Measurements from ENCODE around the gene CASP8AP2. TPM values are rescaled to one million over a fixed set of nuclear protein-coding genes. Genes with fewer than 3 reads are reported as not detected.

Gene CASP8AP2
- total and polyA plus RNA-seq, 11 donors: 4.4 to 16.2 (median 11.8) TPM

DNA sequence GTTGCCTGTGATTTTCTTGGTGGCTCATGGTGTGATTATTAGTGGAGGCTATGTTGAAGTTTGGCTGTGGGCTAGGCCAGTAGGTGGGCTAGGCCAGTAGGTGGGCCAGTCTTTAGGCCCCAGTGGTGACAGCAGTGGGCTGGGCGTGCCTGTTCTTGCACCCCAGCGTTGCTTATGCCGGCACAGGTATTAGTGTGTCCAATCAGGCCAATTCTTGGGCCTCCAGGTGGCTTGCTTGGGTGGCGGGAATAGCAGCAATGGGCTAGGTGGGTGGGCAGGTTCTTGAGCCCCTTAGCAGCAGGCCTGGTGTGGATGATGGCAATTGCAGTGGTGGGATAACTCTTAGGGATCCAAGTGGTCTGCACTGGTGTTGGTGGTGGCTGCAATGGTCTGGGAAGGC is 87.5 kb downstream of the CASP8AP2 start:
- Histone ChIP-seq H3K27ac (no peak overlapping the region), H3K4me1 (no peaks in the 10 kb centered on the region), H3K9me3 (peaks cover 0 to 26% (median 12%) of the 10 kb centered on the region in 12 donors), H3K36me3 (no peaks in the 10 kb centered on the region), H3K27me3 (peaks cover 0 to under 1% (median 0%) of the 10 kb centered on the region in 9 donors), H3K4me3 (no peak overlapping the region)
- TF ChIP-seq, protein P1, sequence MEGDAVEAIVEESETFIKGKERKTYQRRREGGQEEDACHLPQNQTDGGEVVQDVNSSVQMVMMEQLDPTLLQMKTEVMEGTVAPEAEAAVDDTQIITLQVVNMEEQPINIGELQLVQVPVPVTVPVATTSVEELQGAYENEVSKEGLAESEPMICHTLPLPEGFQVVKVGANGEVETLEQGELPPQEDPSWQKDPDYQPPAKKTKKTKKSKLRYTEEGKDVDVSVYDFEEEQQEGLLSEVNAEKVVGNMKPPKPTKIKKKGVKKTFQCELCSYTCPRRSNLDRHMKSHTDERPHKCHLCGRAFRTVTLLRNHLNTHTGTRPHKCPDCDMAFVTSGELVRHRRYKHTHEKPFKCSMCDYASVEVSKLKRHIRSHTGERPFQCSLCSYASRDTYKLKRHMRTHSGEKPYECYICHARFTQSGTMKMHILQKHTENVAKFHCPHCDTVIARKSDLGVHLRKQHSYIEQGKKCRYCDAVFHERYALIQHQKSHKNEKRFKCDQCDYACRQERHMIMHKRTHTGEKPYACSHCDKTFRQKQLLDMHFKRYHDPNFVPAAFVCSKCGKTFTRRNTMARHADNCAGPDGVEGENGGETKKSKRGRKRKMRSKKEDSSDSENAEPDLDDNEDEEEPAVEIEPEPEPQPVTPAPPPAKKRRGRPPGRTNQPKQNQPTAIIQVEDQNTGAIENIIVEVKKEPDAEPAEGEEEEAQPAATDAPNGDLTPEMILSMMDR (IDR thresholded peaks at IDR 0.05): no peak
- TF ChIP-seq POLR2A (IDR thresholded peaks at IDR 0.05): no peak
- ATAC-seq: no peak
- WGBS, 4 donors: 93 to 100% (median 96%) methylated on average over 3 to 4 of the region's 4 CpGs
- no peak for DNase-seq
- intact Hi-C loops (cut with DNase I): no loop called here

DNA sequence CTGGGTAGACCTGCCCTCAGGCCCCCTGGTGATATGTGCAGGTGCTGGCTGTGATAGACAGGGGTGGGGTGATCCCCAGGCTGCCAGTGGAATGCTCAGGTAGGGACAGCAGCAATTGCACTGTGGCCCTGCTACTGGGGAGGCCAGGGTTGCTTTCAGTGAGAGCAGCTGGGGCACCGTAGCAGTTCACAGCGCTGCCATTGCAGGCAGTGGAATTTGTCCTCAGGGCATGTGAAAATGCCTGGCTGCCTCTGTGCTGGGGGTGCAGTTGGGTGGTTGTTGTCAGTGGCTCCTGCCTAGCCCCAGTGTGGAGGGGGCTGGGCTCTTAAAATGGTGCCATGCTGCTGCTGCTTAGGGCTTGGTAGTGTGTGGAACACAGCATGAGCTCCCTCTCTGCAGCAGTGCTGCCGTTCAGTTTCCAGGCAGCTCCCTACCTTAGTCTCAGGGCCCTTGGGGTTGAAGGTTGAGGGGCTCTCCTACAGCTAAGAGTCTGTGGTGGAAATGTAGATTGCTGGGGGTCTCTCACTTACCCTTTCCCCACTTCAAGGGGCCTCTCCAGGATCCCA is 88.2 kb downstream of the CASP8AP2 start:
- H3K9me3 ChIP-seq: peaks cover 0 to 26% (median 12%) of the 10 kb centered on the region in 12 donors
- WGBS, 4 donors: 63 to 88% (median 73%) methylated on average over 3 of the region's 3 CpGs
- intact Hi-C loops (cut with DNase I): no loop called here
- H3K4me1 ChIP-seq: no peaks in the 10 kb centered on the region
- no peak overlapping the region for H3K27ac ChIP-seq
- ATAC-seq (no peak), DNase-seq (no peak)
- H3K4me3 ChIP-seq: no peak overlapping the region
- H3K36me3 ChIP-seq: no peaks in the 10 kb centered on the region
- no peak for TF ChIP-seq POLR2A (IDR thresholded peaks at IDR 0.05)
- TF ChIP-seq, protein P1 (IDR thresholded peaks at IDR 0.05): no peak
- H3K27me3 ChIP-seq: peaks cover 0 to 2% (median 0%) of the 10 kb centered on the region in 9 donors

Other genes with a start within 250 kb of the CASP8AP2 start
- 10 to 100 TPM; 15.2 to 50.0 (median 44.3) TPM for gene LYRM2, start 191.1 kb upstream of the CASP8AP2 start, total RNA-seq
- gene LYRM2, start 191.1 kb upstream of the CASP8AP2 start, polyA plus RNA-seq: 10 to 100 TPM; 16.9 to 35.7 TPM
- gene MDN1, start 10.1 kb upstream of the CASP8AP2 start, total RNA-seq: 10 to 100 TPM; 17.6 to 38.0 (median 24.4) TPM
- 10 to 100 TPM in 1 of 2 donors, 1 to 10 TPM in 1; 9.1 to 24.6 TPM for gene MDN1, start 10.1 kb upstream of the CASP8AP2 start, polyA plus RNA-seq
- gene GJA10, start 64.6 kb downstream of the CASP8AP2 start, total RNA-seq: not detected
- gene GJA10, start 64.6 kb downstream of the CASP8AP2 start, polyA plus RNA-seq: not detected

Measured in heart left ventricle (tissue), 16 donors.